ENCODE data around the gene SMIM35. TPM values are rescaled to one million over a fixed set of nuclear protein-coding genes. Genes with fewer than 3 reads are reported as not detected.

Gene SMIM35
- total RNA-seq, 1 donor from 2014 or later, result not detected

GRCh38 chr11:118017631-118018315 lies 69.0 kb downstream of the SMIM35 start:
- Histone ChIP-seq H3K4me3 (ENCODE audit: low read depth, low read length) (no peak overlapping the region), H3K36me3 (ENCODE audit: control insufficient read depth, insufficient read depth, low read length) (no peaks in the 10 kb centered on the region), H3K27me3 (ENCODE audit: control insufficient read depth, insufficient read depth, low read length) (peaks cover 7% of the 10 kb centered on the region)
- TF ChIP-seq, protein P1, sequence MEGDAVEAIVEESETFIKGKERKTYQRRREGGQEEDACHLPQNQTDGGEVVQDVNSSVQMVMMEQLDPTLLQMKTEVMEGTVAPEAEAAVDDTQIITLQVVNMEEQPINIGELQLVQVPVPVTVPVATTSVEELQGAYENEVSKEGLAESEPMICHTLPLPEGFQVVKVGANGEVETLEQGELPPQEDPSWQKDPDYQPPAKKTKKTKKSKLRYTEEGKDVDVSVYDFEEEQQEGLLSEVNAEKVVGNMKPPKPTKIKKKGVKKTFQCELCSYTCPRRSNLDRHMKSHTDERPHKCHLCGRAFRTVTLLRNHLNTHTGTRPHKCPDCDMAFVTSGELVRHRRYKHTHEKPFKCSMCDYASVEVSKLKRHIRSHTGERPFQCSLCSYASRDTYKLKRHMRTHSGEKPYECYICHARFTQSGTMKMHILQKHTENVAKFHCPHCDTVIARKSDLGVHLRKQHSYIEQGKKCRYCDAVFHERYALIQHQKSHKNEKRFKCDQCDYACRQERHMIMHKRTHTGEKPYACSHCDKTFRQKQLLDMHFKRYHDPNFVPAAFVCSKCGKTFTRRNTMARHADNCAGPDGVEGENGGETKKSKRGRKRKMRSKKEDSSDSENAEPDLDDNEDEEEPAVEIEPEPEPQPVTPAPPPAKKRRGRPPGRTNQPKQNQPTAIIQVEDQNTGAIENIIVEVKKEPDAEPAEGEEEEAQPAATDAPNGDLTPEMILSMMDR (IDR thresholded peaks at IDR 0.05; ENCODE audit: insufficient read depth, low read length, poor library complexity, severe bottlenecking), result no peak
- no peak for DNase-seq (ENCODE audit: low read depth)

DNA sequence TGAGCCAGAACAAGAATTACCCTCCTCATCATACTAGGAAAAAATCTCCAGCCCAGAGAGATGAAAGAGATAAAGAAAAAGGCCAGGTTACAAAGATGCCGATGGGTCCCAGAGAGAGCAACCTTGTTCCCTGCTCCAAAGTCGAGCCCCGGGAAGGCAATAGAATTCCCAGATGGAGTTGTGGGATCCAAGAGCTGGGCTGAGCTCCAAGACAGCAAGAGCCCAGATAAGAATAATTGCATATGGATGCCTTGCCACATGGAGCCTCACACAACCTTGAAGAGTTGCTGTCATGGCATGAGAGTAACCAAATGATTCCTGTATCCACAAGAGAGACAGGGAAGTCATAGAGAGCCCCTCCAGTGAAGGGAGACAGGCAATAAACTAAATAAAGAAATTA lies 69.7 kb downstream of the SMIM35 start:
- Histone ChIP-seq H3K36me3 (ENCODE audit: control insufficient read depth, insufficient read depth, low read length) (no peaks in the 10 kb centered on the region), H3K27me3 (ENCODE audit: control insufficient read depth, insufficient read depth, low read length) (peaks cover 9% of the 10 kb centered on the region), H3K4me3 (ENCODE audit: low read depth, low read length) (no peak overlapping the region)
- TF ChIP-seq, protein P1 (IDR thresholded peaks at IDR 0.05; ENCODE audit: insufficient read depth, low read length, poor library complexity, severe bottlenecking), result no peak
- no peak for DNase-seq (ENCODE audit: low read depth)

DNA sequence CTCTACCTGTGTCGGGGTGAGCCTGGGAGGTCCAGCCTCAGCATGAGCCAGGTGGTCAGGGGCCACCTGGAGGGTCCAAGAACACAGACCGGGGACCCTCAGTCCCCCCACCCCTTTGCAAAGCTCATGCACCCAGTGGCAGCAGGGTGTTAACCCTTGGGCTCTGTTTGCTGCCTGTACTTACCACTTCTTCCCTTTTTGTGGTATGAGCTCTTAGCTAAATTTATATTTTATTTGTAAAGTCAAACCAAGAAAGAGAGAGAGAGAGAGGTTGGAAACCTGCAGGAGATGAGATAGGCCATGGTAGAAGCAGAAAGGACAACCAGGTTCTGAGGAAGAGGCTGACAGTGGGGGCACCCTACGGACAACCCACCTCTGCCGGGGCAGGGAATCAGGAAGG lies 70.7 kb downstream of the SMIM35 start:
- TF ChIP-seq, protein P1 (IDR thresholded peaks at IDR 0.05; ENCODE audit: insufficient read depth, low read length, poor library complexity, severe bottlenecking), result no peak
- Histone ChIP-seq H3K36me3 (ENCODE audit: control insufficient read depth, insufficient read depth, low read length) (no peaks in the 10 kb centered on the region), H3K27me3 (ENCODE audit: control insufficient read depth, insufficient read depth, low read length) (peaks cover 9% of the 10 kb centered on the region), H3K4me3 (ENCODE audit: low read depth, low read length) (no peak overlapping the region)
- no peak for DNase-seq (ENCODE audit: low read depth)

- DNase-seq (ENCODE audit: low read depth), result no peak
- TF ChIP-seq, protein P1 (IDR thresholded peaks at IDR 0.05; ENCODE audit: insufficient read depth, low read length, poor library complexity, severe bottlenecking), result no peak
- no peak overlapping the region for H3K4me3 ChIP-seq (ENCODE audit: low read depth, low read length)
- H3K27me3 ChIP-seq (ENCODE audit: control insufficient read depth, insufficient read depth, low read length), result peaks cover 11% of the 10 kb centered on the region
- no peaks in the 10 kb centered on the region for H3K36me3 ChIP-seq (ENCODE audit: control insufficient read depth, insufficient read depth, low read length)
These were observed 71.3 kb downstream of the SMIM35 start for GRCh38 chr11:118015385-118015841.

- TF ChIP-seq, protein P1 (IDR thresholded peaks at IDR 0.05; ENCODE audit: insufficient read depth, low read length, poor library complexity, severe bottlenecking), result no peak
- no peak for DNase-seq (ENCODE audit: low read depth)
- peaks cover 15% of the 10 kb centered on the region for H3K27me3 ChIP-seq (ENCODE audit: control insufficient read depth, insufficient read depth, low read length)
These were observed 72.7 kb downstream of the SMIM35 start for GRCh38 chr11:118014022-118014421.

More at GRCh38 chr11:118014022-118014421, 72.7 kb downstream of the SMIM35 start:
- Histone ChIP-seq H3K4me3 (ENCODE audit: low read depth, low read length) (no peak overlapping the region), H3K36me3 (ENCODE audit: control insufficient read depth, insufficient read depth, low read length) (no peaks in the 10 kb centered on the region)

Data from kidney epithelial cell (primary cell).